Measurements from ENCODE around the gene ASIC2.

- TF ChIP-seq CTCF (IDR thresholded peaks at IDR 0.05; ENCODE audit: low read depth, low read length, poor library complexity, severe bottlenecking): no peak
- TF ChIP-seq EZH2phosphoT487 (IDR thresholded peaks at IDR 0.05; ENCODE audit: borderline replicate concordance, low read length): no peak
Observed at GRCh38 chr17:33019161-33019890, 273.8 kb downstream of the ASIC2 start.
